A172 (cell line): ENCODE measurements around the gene MATN3. TPM values are rescaled to one million over a fixed set of nuclear protein-coding genes. Genes with fewer than 3 reads are reported as not detected.

Experiments
- DNase-seq: peaks from one replicate; pipeline ENCODE4 v3.0.0-alpha.2; 2015; ENCODE audit warnings: low spot score
- total RNA-seq: library from RNA; depleted of rRNA; stranded (reverse); fragments of >200 nt; shearing (Covaris generic); gene quantifications from 2 replicates; pipeline ENCODE4 v1.2.3, GENCODE V29; 2014

Gene MATN3
- total RNA-seq, 1 experiment from 2014 or later = 13.4 TPM

DNA sequence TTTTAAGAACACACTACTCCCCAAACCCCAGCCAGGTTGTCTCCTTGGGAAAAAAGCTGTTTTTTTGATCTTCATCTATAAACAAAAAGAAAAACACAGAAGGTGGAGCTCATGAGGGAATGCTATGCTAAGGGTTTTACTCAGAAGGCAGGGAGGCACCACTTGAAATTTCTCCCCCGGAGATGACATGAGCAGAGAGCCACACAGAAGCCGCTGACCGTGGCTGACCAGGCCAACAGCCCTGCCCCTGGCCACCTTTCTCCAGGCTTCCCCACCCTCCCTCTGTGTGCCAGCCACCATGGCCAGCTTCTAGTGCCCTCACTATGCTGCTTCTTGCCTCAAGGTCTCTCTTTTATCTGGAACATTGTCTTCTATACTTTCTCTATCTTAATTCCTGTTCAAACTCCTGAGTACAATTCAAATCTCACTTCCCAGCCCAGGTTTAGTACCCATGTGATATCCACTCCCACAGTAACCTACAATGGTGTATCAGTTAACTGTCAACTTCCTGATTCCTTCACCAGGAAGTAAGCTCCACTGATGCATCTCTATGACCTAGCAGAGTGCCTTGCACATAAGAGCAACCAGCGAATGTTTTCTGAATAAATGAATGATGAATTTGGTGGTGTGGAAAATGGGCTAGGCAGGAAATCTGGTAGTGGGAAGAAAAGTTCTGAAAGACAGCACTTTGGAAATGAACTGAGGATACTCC is 23.6 kb upstream of the MATN3 start:
- no peak for DNase-seq

DNA sequence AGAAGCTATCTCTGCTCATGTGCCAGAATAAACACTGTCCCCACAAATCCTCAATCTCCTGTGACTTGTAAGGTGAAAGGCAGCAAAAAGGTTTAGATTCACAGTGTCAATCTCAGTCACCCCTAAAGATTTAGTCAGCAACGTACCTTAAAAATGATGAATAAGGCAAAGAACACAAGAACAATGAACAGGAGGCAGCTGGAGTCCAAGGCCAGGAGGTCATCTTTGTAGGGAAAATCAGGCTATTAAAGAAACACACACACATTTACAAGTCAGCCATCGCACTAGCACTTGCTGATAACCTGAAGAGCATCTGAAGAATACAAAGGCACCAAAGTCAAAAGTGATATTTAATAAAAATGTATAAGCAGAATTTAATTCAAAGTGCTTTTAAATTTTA is 22.4 kb upstream of the MATN3 start:
- no peak for DNase-seq

- DNase-seq = no peak
These were observed 21.8 kb upstream of the MATN3 start for GRCh38 chr2:20034218-20034617.

DNA sequence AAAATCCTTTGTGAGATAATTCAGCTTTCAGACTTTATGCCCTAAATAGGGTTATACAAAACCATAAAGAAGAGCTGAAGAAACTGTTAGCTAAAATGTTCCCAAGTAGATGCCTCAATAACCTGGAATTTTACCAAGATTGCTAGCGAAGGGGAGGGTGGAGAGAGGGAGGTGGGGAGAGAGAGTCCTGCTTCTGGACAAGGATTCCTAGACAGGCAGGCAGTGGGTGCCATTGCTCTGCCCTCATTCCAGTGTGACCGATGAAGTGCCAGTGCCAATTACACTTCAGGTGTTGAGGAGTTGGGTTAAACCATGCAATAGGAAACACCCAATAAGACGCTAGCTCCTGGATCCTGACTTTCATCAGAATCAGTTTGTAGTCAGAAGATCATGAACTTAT is 20.9 kb upstream of the MATN3 start:
- DNase-seq = no peak

DNA sequence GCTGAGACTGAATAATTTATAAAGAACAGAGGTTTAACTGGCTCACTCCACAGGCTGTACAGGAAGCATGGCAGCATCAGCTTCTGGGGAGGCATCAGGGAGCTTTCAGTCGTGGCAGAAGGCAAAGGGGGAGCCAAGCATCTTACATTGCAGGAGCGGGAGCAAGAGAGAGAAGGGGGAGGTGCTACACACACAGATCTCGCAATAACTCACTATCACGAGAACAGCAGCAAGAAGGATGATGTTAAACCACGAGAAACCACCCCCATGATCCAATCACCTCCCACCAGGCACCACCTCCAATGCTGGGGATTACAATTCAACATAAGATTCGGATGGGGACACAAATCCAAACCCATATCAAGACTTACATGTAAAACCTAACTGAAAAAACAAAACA is 17.8 kb upstream of the MATN3 start:
- no peak for DNase-seq

DNA sequence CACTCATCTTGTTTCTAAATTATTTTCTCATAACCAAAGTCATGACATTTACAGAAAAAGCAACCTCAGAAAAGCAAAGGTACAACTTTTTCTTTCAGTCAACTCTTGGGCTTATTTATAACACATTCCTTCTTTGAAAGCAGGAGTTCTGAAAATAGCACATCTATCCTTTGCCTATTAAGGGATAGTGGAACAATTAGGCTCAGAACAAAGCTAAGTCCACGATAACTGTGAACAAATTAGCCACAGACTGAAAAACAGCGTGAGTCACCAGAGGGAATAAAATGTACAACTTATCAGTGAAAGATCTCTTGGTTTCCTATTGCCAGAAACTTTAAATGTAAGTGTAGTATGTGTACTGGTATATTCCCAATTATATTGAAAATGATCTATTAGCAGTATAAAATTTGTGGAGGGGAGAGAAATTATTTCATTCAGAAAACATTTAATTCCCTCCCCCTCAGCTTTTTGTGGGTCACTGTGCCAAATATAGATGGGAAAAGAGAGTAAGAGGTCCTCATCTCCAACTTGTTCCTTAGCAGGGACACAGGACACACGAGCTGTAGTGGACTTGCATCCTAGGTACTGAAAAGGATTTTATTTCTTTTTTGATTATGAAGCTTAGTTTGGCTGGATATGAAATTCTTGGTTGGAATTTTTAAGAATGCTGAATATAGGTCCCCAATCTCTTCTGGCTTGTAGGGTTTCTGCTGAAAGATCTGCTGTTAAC is 15.4 kb upstream of the MATN3 start:
- DNase-seq = peak; percentile 73

DNA sequence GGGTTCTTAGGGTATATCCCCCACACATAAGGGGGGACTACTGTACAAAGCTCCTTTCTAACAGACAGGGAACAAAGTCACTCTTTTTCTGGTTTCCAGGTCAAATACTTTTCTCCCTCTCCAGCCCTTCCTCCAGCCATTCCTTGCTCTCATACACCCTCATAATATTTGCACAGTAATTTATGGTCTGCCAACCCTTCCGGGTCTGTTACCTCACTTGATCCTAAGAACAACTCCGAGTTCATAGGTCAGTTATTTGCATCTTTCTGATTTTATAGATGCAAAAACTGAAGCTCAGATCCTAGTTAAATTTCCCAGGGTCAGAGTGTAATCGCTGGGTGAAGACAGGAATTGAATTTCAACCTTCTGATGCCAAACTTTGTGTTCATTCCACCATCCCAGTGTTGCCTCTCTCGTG is 14.8 kb upstream of the MATN3 start:
- DNase-seq = peak; percentile 40

DNA sequence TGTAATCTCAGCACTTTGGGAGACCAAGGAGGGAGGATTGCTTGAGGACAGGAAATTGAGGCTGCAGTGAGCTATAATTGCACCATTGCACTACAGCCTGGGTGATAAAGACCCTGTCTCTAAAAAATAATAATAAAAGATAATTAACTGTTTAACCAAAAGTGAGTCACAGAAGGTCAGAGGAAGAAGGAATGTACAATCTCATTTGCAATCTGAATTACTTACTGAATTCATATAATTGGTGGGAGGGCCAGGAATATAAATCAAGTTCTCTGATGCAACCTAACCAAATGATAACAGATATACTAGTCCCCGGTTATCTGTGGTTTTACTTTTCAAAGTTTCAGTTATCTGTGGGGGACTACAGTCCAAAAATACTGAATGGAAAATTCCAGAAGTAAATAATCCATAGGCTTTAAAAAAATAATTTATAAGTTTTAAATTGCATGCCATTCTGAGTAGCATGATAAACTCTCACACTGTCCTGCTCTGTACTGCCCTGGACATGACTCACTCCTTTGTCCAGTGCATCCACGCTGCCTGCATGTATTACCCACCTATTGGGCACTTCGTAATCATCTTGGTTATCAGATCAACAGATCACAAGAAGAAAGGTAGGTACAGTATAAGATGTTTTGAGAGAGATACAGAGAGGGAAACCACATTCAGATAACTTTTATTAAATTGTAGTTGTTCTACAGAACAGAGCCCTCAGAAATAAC is 12.8 kb upstream of the MATN3 start:
- DNase-seq = peak; percentile 92

DNA sequence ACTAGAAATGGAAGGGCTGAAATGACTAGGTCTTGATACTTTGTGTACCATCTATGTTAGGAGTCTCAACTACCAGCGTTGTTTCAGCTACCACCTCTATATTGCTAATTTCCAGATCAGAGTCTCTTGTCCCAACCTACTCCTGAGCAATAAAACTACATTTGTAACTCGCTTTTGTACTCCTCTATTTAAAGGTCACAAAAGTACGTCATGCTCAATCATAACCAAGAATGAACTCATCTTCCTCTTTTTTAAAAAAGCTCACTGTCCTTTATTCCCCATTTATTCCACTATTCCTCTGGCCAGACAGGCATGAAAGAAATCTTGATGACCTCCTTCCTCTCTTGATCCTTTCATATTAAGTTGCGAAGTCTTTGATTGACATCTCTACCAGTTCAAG is 11.2 kb upstream of the MATN3 start:
- DNase-seq = no peak

- DNase-seq = no peak
These were observed 9.0 kb upstream of the MATN3 start for GRCh38 chr2:20021405-20022009.

DNA sequence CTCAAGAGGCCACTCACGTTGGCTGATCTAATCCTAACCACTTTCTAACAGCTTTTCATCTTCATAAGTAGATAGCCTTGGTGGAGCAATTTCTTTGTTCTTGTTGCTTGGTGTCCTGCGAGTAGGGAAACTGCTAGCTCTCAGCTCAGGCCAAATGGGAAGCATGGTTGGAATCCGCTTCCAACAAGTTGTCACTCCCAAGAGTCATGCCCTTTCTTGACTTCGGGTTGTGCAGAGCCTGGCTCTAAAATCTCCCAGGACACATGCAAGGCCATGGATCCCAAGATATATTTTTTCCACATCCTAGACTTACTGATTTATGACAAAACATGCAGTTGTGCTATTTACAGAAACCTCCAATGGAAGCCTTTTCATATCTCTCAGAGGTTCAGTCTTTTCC is 7.3 kb upstream of the MATN3 start:
- no peak for DNase-seq

DNA sequence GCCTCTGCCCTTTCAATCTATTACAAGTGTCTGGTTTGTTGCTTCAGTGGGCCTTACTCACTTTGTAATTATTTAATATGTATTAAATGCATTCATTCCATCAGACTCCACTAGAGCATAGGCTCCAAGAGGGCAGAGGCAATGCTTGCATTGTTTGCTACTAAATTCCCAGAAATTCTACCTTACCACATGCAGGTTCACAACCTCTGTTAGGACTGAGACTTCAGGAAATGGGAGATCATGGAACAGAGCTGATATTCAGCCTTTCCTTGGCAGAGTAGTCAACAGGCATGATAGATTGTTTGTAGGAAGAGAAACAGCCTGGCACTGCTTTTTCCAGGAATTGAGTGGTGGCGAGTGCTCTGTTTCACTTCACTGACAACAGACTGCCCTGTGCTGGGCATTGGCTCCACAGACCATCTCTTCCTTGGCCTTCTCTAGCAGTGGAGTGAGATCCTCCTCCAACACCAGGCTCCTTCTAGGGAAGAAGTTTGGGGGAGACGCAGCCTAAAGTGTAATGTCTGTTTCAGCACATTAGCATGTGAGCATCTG is 6.2 kb upstream of the MATN3 start:
- DNase-seq = no peak

GRCh38 chr2:20016346-20016745 is 3.9 kb upstream of the MATN3 start:
- DNase-seq = no peak

DNA sequence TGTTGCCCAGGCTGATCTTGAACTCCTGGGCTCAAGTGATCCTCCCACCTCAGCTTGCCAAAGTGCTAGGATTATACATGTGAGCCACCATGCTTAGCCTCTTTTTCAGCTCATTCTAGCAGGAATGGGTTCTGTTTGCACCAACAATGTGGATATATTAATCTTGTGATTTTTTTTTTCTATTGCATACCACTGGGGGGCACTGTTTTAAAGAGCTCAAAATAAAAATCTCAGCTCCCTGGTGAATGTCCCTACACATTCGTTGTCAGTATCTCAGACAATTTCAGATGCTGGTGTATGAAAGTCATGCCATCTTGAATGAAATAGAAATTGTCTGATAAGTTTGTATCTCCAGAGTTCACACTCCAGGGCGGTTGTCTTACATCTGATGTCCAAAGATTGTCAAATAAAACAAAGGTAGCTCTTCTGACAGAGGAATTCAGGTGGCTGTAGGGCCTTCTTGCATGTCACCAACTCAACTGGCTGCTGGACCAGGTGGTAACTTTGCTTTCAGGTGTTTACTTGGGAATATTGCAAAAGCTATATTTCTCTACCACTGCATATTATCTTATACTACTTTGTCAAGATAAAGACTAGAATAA is 3.1 kb upstream of the MATN3 start:
- peak; percentile 72 for DNase-seq

- no peak for DNase-seq
These were observed 820 bp upstream of the MATN3 start for GRCh38 chr2:20013126-20013849.

GRCh38 chr2:20012032-20012281 is 511 bp downstream of the MATN3 start:
- DNase-seq = no peak

DNA sequence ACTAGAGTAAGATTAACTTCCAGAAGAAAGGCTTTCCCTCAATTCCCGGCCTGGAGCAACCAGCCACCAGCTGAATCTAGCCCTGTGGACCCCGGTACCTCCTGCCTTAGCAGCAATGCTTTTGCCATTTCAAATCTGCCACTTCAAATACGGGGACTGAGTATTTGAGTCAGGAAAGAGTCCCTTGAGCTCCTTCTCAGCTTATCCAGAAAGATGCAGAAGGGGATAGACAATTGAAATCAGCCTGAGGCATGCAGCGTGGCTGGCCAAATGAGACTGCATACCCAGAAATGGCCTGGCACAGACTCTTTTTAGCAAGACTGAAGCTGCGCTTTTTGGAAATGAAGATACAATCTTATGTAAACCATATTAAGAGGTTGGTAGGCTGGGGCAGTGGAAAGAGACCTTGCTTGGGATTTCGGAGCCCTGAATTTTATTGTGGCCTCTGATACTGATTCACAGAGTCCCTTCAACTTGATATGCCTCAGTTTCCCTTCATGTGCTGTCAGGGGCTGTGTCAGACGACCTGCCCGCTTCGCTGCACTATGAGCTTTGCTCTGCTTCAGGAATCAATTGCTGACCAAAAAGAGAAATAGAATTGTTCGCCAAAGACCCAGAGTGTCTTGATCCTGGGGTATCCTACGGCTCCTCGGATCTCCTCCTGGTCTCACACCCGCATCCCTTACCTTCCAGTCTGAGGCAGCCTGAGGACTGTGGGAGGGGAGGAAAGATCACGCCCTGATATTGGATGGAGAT is 1.0 kb downstream of the MATN3 start:
- no peak for DNase-seq

GRCh38 chr2:20008703-20009102 is 3.8 kb downstream of the MATN3 start:
- DNase-seq = no peak

- no peak for DNase-seq
These were observed 6.5 kb downstream of the MATN3 start for GRCh38 chr2:20005891-20006470.

GRCh38 chr2:20005067-20005627 is 7.3 kb downstream of the MATN3 start:
- no peak for DNase-seq
